ENCODE measurements around the gene MTF2. TPM values are rescaled to one million over a fixed set of nuclear protein-coding genes. Genes with fewer than 3 reads are reported as not detected.

MTF2 gene
- total and polyA plus RNA-seq, 9 donors, result 9.7 to 27.4 (median 21.3) TPM

- Histone ChIP-seq H3K4me3 (no peak overlapping the region), H3K27me3 (no peaks in the 10 kb centered on the region), H3K4me1 (ENCODE audit: insufficient read depth) (no peaks in the 10 kb centered on the region), H3K9me3 (no peaks in the 10 kb centered on the region), H3K36me3 (no peaks in the 10 kb centered on the region), H3K27ac (no peak overlapping the region)
- WGBS, 3 donors, result 96 to 99% (median 96%) methylated on average over 2 of the region's 2 CpGs
- TF ChIP-seq POLR2A (IDR thresholded peaks at IDR 0.05) (no peak), EP300 (IDR thresholded peaks at IDR 0.05) (no peak)
- TF ChIP-seq, protein P1, sequence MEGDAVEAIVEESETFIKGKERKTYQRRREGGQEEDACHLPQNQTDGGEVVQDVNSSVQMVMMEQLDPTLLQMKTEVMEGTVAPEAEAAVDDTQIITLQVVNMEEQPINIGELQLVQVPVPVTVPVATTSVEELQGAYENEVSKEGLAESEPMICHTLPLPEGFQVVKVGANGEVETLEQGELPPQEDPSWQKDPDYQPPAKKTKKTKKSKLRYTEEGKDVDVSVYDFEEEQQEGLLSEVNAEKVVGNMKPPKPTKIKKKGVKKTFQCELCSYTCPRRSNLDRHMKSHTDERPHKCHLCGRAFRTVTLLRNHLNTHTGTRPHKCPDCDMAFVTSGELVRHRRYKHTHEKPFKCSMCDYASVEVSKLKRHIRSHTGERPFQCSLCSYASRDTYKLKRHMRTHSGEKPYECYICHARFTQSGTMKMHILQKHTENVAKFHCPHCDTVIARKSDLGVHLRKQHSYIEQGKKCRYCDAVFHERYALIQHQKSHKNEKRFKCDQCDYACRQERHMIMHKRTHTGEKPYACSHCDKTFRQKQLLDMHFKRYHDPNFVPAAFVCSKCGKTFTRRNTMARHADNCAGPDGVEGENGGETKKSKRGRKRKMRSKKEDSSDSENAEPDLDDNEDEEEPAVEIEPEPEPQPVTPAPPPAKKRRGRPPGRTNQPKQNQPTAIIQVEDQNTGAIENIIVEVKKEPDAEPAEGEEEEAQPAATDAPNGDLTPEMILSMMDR (IDR thresholded peaks at IDR 0.05), result no peak
- DNase-seq, result no peak
- intact Hi-C loops (cut with DNase I), result no loop called here
Measured at GRCh38 chr1:93114391-93114790, 35.3 kb downstream of the MTF2 start.

DNA sequence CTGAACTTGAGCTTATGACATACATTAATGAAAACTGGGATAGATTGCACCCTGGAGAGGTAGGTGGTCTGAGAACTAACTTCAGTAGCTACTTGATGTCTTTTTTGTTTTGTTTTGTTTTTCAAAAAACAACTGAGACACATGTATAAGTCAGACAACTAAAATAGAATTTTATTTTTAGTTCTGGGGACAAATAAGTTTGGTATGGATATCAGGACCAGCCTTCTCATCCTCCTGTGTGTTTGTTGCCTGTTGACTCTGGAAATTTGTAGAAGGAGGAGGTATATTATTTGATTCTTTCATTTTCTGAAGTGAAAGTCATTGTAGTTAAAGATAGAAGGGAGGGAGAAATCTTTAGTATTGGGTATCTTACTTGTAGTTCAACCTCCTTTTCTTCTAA lies 41.5 kb downstream of the MTF2 start:
- DNase-seq, result no peak
- Histone ChIP-seq H3K27me3 (no peaks in the 10 kb centered on the region), H3K36me3 (no peaks in the 10 kb centered on the region), H3K9me3 (no peaks in the 10 kb centered on the region), H3K4me1 (ENCODE audit: insufficient read depth) (no peaks in the 10 kb centered on the region), H3K4me3 (no peak overlapping the region), H3K27ac (no peak overlapping the region)
- TF ChIP-seq EP300 (IDR thresholded peaks at IDR 0.05) (no peak), POLR2A (IDR thresholded peaks at IDR 0.05) (no peak)
- TF ChIP-seq, protein P1 (IDR thresholded peaks at IDR 0.05), result no peak
- intact Hi-C loops (cut with DNase I), result no loop called here

GRCh38 chr1:93123201-93123783 lies 44.2 kb downstream of the MTF2 start:
- WGBS, 3 donors, result 68 to 82% (median 69%) methylated on average over 4 of the region's 4 CpGs
- Histone ChIP-seq H3K27me3 (no peaks in the 10 kb centered on the region), H3K36me3 (no peaks in the 10 kb centered on the region)

GRCh38 chr1:93124556-93125355 lies 45.7 kb downstream of the MTF2 start:
- Histone ChIP-seq H3K4me1 (ENCODE audit: insufficient read depth) (no peaks in the 10 kb centered on the region), H3K27me3 (no peaks in the 10 kb centered on the region), H3K9me3 (no peaks in the 10 kb centered on the region), H3K36me3 (no peaks in the 10 kb centered on the region), H3K4me3 (no peak overlapping the region), H3K27ac (no peak overlapping the region)
- no peak for DNase-seq
- 59 to 77% (median 65%) methylated on average over 4 of the region's 4 CpGs for WGBS, 3 donors
- TF ChIP-seq, protein P1 (IDR thresholded peaks at IDR 0.05), result no peak
- intact Hi-C loops (cut with DNase I), result no loop called here

More at GRCh38 chr1:93123201-93123783, 44.2 kb downstream of the MTF2 start:
- Histone ChIP-seq H3K9me3 (no peaks in the 10 kb centered on the region), H3K4me3 (no peak overlapping the region), H3K27ac (no peak overlapping the region), H3K4me1 (ENCODE audit: insufficient read depth) (no peaks in the 10 kb centered on the region)
- no peak for DNase-seq
- intact Hi-C loops (cut with DNase I), result no loop called here
- TF ChIP-seq, protein P1 (IDR thresholded peaks at IDR 0.05), result no peak
- TF ChIP-seq EP300 (IDR thresholded peaks at IDR 0.05), result no peak
- no peak for TF ChIP-seq POLR2A (IDR thresholded peaks at IDR 0.05)

Data from ovary (tissue), 9 donors.